Activated T-helper 1 cell treated with Interleukin-2 at 50 U/mL for 16 hours (primary cell): ENCODE measurements around the gene CDC42SE2.
"Not testable (repeated sequence)": the region's sequence is repeated elsewhere in the genome, so short reads cannot be mapped to it uniquely, and the experiment has no call there.

Experiments
- DNase-seq: peaks from one replicate; pipeline ENCODE4 v3.0.0-alpha.2; 2020; ENCODE audit warnings: low read depth

CDC42SE2 gene

DNA sequence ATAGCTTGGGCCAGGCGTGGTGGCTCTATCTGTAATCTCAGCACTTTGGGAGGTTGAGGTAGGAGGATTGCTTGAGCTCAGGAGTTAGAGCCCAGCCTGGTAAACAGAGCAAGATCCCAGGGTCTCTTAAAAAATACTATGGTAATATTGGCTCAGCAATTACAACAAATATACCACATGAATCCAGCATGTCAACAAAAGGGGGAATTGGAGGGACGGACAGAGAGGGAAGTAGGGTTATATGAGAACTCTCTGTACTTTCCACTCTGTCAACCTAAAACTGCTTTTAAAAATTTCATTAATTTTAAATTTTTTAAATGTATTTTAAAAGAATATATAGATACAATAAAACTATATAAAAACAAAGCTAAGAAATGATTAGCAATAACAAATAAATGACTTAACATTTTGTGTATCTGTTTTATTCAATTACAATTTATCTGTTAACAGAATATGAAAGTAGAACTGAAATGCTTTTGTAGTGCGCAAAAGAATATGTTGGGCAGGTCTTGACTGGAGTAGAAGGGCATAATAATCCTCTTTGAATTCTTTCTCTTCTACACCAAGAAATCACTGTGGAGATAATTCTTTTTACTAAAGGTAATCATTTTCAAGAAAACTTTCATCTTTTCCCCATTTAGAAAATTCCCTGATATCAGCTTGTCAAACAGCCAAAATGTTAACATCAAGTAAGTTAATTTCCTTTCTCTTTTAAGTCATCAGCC, 12.9 kb upstream of the CDC42SE2 start:
- no peak for DNase-seq

DNA sequence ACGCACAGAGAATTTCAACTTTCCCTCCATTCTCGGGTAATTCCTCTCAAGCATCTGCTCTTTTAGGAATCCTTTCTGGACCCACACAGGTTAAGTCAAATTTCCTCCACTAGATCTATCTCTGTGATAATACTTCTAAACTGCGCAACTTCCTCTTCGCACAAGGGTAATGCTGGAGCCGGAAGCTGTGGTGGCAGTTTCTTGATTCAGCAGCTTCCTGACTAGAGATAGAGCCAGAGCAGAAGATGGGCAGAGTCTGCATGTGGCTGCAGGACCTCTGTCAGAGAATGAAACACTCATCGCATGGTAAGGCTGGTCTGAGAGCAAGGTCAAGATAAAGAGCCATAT, 11.1 kb upstream of the CDC42SE2 start:
- peak; percentile 69 for DNase-seq

DNA sequence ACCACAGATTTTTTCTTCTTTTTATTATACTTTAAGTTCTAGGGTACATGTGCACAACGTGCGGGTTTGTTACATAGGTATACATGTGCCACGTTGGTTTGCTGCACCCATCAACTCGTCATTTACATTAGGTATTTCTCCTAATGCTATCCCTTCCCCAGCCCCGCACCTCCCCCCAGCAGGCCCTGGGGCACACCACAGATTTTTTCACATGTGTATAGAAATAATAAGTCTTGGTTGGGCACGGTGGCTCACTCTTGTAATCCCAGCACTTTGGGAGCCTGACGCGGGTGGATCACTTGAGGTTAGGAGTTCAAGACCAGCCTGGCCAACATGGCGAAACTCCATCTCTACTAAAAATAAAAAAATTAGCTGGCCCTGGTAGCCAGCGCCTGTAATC, 9.8 kb upstream of the CDC42SE2 start:
- not testable (repeated sequence) for DNase-seq

DNA sequence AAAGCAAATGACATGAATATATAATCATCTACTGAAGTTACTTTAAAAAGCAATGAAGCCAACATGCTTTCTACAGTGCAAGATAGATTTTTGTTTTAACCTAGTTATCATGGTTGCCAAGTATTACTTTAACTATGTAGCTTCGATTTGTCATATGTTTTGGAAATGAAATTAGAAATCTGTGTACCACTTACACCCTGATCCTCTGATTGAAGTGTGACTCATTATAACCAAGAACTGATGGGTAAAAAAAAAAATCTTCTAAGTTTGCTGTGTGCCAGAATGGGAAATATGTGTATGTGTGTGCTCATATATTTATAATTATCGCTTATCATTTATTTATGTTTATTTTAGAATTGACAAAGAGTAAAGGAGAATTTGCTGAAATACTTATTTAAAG, 9.1 kb upstream of the CDC42SE2 start:
- no peak for DNase-seq

DNA sequence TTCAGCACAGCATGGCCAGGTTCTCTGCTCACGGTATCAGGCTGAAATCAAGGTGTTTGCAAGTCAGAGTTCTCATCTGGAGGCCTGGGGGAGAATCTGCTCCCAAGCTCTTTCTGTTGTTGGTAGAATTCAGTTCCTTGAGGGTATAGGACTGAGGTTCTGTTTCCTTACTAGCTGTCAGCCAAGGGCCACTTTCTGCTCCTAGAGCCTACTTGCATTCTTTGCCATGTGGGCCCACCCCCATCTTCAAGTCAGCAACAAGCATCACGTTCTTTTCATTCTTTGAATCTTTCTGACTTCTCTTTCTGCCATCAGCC, 7.4 kb upstream of the CDC42SE2 start:
- DNase-seq = no peak

DNA sequence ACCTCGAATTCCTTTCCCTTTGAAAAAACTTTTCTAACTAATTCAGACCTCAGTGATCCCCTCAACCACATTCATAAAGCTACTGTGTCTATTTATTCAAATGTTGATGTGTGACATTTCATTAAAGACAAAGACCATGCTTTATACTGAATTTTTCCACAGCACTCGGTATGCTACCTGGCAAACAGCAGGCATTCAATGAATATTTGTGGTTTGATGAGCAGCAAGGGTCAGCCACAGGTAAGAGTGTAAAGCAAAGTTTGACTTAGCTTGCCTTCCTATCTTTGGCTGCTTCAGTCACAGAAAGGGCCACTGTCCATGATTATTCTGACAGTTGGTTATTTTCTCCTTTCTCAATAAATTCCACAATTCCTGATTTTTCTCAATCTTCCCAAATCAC, 5.1 kb upstream of the CDC42SE2 start:
- no peak for DNase-seq

DNA sequence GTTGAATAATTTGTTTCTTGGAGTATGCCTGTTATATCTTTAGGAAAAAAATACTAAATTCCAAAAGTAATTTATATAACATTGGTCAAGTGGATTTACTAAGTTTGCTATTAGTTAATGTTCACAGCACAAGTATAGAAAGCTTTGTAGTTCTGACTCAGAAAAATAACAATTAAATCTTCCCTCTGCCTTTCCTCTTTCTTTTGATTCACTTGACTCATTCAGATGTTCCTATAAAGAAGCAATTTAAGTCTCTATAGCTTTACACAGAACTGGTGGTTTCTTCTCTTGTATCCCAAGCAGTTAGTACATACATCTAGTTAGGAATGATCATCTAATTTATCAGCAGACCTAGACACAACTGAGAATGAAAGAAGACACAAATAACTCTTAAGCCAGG, 4.5 kb upstream of the CDC42SE2 start:
- DNase-seq = no peak

DNA sequence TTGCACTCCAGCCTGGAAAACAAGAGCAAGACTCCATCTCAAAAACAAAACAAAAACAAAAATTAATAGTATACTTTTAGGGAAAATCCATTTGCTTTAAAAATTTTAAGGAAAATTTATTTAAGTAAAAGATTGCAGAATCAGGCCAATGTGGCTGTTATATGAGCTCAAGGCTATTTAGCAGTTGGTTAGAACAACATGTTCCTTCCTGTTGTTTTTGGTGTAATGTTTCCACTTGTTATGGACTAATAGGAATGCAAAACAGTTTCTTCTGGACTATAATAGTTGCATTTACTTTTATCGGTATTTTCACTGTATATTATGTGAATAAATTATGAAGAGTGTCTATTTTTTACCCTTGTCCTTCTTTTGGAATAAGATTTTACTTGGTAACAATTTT, 3.0 kb upstream of the CDC42SE2 start:
- no peak for DNase-seq

DNA sequence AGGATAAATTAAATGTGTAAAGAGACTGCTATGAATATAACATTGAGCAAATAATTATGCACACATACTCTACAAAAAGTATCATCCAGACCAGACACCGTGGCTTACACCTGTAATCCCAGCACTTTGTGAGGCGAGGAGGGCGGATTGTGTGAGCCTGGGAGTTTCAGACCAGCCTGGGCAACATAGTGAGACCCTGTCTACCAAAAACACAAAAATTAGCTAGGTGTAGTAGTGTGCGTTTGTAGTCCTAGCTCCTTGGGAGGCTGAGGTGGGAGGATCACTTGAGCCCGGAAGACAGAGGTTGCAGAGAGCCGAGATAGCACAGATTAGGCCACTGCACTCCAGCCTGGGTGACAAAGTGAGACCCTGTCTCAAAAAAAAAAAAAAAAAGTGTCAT, 2.4 kb upstream of the CDC42SE2 start:
- DNase-seq = no peak

DNA sequence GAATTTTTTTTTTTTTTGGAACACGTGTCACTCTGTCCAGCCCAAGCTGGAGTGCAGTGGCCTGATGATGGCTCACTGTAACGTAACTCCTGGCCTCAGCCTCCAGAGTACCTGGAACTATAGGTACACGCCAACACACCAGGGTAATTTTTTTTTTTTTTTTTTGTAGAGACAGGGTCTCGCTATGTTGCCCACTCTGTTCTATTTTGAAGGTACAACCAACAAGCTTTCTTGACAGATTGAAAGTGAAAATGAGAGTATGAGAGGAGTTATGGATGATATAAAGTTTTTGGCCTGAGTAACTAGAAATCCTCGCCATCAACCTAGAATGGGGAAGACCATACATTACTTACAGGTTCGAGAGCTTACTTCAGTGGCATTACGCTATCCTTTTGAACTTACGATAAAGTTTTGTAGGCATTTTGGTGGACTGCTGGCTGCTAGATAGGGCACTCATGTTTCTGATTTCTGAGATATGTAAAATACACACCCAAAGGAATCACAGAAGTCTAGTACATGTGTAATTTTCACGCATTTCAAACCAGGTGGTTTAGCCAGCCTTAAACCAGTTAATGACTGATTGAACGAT, 806 bp upstream of the CDC42SE2 start:
- no peak for DNase-seq

DNA sequence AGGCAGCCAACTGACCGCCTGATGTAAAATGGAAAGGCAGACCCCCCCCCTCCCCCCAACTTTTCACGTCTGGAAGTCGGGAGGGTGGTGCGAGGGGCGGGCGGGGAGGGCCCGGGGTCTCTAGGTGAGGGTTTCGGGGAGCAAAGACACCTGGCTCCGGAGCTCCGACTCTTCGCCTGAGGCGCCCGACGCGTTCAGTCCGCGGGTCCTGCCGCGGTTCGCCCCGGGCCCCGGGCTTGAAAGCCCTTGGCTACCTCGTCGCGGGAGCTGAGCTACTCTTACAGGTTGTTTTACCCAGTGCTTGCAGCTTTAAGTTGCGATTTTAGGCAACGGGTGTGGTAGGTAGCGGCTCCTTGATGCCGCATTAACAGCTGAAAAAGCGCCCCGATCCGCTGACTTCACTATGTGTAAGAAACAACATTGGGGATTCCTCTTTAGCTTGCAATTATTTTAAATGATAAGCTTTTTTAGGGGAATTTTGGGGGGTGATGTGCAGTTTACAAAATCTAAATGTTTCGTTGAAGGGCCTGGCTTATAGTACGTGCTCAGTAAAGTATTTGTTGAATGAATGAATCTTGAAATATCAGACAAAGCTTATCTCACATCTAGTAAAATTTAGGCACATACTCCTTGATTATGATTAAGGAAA, 722 bp downstream of the CDC42SE2 start:
- peak; percentile 30 for DNase-seq

DNA sequence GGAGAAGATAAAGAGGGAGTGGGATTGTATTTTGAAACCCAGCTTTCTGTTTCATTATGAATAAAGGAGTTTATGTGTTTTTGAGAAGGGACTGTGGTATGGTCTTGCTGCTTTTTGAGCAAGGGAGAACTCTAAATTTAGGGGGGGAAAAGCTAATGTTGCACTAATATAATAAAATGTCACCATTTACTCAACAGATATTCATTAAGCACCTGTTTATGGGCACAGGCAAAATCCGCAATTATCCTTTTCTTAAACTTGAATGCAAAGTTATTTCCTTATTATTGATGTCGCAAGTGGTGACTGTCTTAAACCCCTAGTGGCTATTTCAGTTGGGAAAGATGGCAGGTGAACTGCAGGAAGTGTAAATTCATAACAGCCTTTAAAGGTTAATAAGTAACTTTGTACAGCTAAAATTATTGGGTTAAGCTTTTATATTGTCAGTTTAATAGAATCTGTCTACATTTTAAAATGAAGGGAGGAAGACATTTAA, 1.5 kb downstream of the CDC42SE2 start:
- DNase-seq = no peak

DNA sequence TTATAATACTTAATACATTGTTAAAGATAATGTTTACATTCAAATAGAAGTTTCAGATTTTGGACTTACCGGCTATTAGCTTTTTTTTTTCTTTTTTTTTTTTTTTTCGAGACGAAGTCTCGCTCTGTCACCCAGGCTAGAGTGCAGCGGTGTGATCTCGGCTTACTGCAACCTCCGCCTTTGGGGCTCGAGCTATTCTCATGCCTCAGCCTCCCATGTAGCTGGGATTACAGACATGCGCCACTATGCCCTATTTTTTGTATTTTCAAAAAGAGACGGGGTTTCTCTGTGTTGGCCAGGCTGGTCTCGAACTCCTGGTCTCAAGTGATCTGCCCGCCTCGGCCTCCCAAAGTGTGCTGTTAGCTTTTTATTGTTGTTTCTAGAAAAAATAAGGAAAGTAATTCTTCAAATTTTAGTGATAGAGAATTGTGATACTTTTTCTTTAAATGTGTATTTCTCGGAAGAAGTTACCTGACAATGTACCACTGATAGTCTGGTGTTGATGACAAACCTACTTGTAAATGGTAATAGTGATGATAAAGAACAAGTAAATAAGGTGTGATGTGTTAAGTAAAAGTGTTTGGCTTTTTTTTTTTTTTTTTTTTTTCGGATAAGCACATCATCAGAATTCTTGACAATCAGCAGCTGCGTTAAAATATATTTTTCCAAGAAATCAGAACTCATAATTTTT, 2.7 kb downstream of the CDC42SE2 start:
- no peak for DNase-seq

DNA sequence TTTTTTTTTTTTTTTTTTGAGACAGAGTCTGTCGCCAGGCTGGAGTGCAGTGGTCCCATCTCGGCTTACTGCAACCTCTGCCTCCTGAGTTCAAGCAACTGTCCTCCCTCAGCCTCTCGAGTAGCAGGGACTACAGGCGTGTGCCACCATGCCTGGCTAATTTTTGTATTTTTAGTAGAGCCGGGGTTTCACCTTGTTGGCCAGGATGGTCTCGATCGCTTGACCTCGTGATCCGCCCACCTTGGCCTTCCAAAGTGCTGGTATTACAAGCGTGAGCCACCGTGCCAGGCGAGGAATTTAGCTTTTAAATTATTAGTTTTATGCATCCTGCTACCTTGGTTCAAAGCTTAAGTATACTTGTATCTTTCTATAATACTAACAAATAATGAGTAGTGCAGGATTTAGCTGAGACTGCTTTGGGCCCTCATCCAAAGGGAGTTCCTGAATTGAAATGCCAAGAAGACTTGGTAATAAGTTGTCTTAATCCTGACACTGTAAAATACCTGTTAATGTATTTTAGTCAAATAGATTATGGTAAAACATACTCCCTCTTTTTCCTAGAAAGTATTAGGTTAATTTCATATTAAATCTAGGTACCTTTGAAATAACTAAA, 5.0 kb downstream of the CDC42SE2 start:
- DNase-seq = no peak

DNA sequence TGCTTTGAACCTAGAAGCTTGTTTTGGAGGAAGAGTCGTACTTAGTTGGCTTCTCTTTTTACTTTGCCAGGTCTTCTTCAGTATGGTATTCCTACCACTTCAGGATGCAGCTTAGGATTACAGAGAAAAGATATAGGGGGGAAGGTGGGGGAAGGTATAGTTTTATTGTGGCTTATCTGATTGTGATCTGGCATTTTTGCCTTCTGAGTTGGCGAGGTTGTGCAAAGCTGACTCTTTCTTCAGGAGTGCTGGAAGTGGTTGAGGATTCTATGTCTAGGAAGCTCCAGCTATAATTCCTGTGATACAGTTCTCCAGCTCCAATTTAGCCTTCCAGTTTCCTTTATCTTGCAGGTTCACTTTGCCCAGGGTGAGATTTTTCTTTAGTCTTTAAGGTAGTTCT, 7.0 kb downstream of the CDC42SE2 start:
- DNase-seq = no peak

DNA sequence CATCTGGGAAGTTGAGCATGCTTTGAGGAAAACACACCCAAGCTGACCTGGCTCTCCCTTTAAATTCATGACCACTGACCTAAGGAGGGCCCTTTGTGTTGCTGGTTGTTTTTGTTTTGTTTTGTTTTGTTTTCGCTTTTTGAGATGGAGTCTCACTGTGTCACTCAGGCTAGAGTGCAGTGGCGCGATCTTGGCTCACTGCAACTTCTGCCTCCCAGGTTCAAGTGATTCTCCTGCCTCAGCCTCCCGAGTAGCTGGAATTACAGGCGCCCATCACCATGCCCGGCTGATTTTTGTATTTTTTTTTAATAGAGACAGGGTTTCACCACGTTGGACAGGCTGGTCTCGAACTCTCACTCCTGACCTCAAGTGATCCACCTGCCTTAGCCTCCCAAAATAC, 8.0 kb downstream of the CDC42SE2 start:
- not testable (repeated sequence) for DNase-seq

DNA sequence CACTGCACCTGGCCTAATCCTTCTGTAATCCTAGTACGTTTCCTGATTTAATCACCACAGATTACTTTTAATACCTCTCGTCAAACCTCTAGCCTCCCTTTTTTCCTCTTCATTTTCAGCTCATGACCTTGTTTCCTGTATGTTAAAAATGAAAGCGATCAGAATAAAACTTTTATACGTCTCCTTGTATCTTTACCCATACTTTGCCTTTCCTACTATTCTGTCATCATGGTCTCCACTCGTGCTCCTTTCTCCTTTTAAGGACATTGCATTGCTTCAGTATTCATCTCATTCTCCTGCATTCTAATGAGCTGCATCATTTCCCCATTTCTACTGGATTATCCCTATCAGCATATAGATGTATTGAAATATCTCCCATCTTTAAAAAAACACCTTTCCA, 8.5 kb downstream of the CDC42SE2 start:
- no peak for DNase-seq

DNA sequence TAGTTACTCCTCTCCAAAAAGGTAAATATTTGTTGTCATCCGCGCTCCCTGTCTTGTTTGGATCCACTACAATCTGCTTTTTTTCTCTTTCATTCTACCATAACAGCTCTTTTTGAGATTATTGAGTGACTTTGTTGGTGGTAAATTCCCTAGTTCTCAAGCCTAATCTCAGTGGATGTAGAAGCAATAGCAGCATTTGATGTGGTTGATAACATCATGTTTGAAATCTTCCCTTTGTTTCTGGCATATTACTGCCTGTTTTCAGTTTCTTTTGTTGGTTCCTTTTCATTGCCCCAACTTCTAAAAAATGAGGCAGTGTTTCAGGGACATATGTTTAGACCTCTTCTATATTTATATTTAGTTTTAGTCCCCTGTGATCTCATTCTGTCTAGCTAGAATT, 8.9 kb downstream of the CDC42SE2 start:
- no peak for DNase-seq

DNA sequence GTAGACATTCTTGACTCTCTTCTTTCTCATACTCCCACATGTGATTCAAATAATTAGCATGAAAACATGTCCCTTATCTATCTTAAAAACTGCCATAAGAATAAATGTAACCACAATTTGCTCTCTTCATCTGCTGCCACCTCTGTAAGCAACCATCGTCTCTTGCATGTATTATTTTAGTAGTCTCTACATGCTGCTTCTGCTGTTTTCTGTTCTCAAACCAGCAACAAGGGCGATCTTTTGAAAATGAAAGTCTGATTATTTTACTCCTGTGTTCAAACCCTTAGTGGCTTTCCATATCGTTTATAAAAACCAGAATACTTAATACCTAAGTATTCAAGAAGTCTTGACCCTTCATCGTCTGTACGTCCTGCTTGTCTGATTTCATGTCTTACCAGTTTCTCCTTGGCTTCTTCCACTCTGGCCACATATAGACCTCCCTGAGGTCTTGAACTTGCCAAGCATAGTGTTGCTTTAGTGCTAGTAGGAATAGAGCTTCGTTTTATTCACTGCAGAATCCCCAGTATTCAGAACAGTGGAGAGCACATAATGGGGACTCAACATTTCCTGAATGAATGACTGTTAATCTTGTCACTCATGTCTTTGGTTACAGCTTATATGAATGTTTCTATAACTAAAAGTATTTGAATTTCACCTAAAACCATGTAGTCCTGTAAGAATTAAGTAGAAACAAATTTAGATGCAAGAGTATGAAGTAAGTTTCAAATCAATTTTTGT, 10.6 kb downstream of the CDC42SE2 start:
- no peak for DNase-seq

DNA sequence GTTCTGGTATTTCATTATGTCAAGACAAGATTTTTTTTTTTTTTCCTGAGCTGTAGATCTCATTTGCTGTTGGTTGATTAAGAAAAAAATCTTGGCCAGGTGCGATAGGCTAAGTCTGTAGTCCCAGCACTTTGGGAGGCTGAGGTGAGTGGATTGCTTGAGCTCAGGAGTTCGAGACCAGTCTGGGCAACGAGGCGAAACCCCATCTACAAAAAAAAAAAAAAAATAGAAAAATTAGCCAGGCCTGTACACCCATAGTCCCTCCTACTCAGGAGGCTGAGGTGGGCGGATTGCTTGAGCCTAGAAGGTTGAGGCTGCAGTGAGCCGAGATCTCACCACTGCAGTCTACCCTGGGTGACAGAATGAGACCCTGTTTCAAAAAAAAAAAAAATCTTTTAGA, 12.2 kb downstream of the CDC42SE2 start:
- no peak for DNase-seq

DNA sequence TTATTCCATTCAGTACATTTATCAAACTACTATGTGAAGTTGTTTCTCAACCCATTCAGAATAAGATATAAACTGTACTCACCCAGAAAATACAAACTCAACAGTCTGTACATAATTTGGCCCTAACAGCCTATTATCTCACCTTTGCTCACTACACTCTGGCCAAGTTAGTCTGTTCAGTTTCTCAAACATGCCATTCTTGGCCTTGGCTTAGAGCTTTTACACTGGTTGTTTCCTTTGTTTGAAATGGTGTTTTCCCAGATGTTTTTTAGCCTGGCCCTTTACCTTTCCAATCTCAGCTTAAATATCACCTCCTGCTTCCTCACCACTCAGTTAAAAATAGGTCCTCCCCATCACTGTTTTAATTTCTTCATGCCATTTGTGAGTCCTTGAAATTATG, 13.6 kb downstream of the CDC42SE2 start:
- DNase-seq = no peak
